GM12891 (cell line): ENCODE measurements around the gene BCKDHA.
"Not testable (repeated sequence)": the region's sequence is repeated elsewhere in the genome, so short reads cannot be mapped to it uniquely, and the experiment has no call there.

Experiments
- DNase-seq: peaks from one replicate; pipeline ENCODE4 v3.0.0; 2011; ENCODE audit warnings: low spot score; ENCODE audit not compliant: insufficient read length
- FAIRE-seq: peaks from 2 replicates; lab custom pipeline; 2011; peaks lifted over from hg19 to GRCh38; lab: Jason Lieb, UNC
- PAX5 ChIP-seq: IDR thresholded peaks from 2 replicates; pipeline ENCODE4 v1.6.1; 2011; ENCODE audit warnings: low read length, moderate library complexity, mild to moderate bottlenecking; ENCODE audit not compliant: insufficient read depth, severe bottlenecking
- POLR2A ChIP-seq: IDR thresholded peaks from 2 replicates; pipeline ENCODE4 v1.6.1; 2011; ENCODE audit warnings: low read depth, low read length, control low read depth
- POLR2AphosphoS5 ChIP-seq: IDR thresholded peaks from 2 replicates; pipeline ENCODE4 v1.6.1; 2011; ENCODE audit warnings: low read depth, low read length, control low read depth
- POU2F2 ChIP-seq: IDR thresholded peaks from 2 replicates; pipeline ENCODE4 v1.6.1; 2011; ENCODE audit warnings: low read depth, mild to moderate bottlenecking, control low read depth, low read length, moderate library complexity
- SPI1 ChIP-seq: IDR thresholded peaks from 2 replicates; pipeline ENCODE4 v1.6.1; 2011; ENCODE audit warnings: low read depth, low read length, control low read depth
- TAF1 ChIP-seq: IDR thresholded peaks from 2 replicates; pipeline ENCODE4 v1.6.1; 2011; ENCODE audit warnings: low read depth, low read length, control low read depth

BCKDHA gene

GRCh38 chr19:41364524-41365391 lies 32.9 kb upstream of the BCKDHA start:
- peak; percentile 33 for FAIRE-seq
- TF ChIP-seq POLR2A (no peak), PAX5 (no peak), SPI1 (peak; percentile 41)
- DNase-seq = no peak

- TF ChIP-seq POLR2A = no peak
- TF ChIP-seq SPI1 = no peak
- no peak for TF ChIP-seq POU2F2
- no peak for TF ChIP-seq PAX5
- TF ChIP-seq TAF1 = no peak
- no peak for DNase-seq
- FAIRE-seq = no peak
Measured at GRCh38 chr19:41366089-41366488, 31.5 kb upstream of the BCKDHA start.

GRCh38 chr19:41367848-41368301 lies 29.7 kb upstream of the BCKDHA start:
- DNase-seq = no peak
- no peak for FAIRE-seq
- TF ChIP-seq TAF1 = no peak
- no peak for TF ChIP-seq POLR2AphosphoS5
- no peak for TF ChIP-seq POLR2A
- TF ChIP-seq POU2F2 = no peak
- no peak for TF ChIP-seq PAX5
- peak; percentile 36; the same call in 1 of the 2 replicates for TF ChIP-seq SPI1

- DNase-seq (no peak), FAIRE-seq (no peak)
- TF ChIP-seq POU2F2 = no peak
- no peak for TF ChIP-seq POLR2A
- TF ChIP-seq TAF1 = no peak
Measured at GRCh38 chr19:41369769-41370168, 27.8 kb upstream of the BCKDHA start.

- not testable (repeated sequence) for DNase-seq
Measured at GRCh38 chr19:41371119-41371518, 26.5 kb upstream of the BCKDHA start.

GRCh38 chr19:41371541-41371940 lies 26.1 kb upstream of the BCKDHA start:
- no peak for DNase-seq
- no peak for FAIRE-seq
- no peak for TF ChIP-seq SPI1
- no peak for TF ChIP-seq POU2F2
- TF ChIP-seq POLR2A = no peak
- no peak for TF ChIP-seq PAX5
- TF ChIP-seq POLR2AphosphoS5 = no peak
- no peak for TF ChIP-seq TAF1

More at GRCh38 chr19:41371119-41371518, 26.5 kb upstream of the BCKDHA start:
- not testable (repeated sequence) for FAIRE-seq

- FAIRE-seq (no peak), DNase-seq (no peak)
- no peak for TF ChIP-seq TAF1
- TF ChIP-seq POU2F2 = no peak
- TF ChIP-seq POLR2AphosphoS5 = no peak
- TF ChIP-seq SPI1 = no peak
- no peak for TF ChIP-seq POLR2A
- TF ChIP-seq PAX5 = no peak
Measured at GRCh38 chr19:41372501-41372900, 25.1 kb upstream of the BCKDHA start.

- FAIRE-seq (no peak), DNase-seq (no peak)
- TF ChIP-seq PAX5 = no peak
- no peak for TF ChIP-seq SPI1
- no peak for TF ChIP-seq TAF1
- TF ChIP-seq POU2F2 = no peak
- no peak for TF ChIP-seq POLR2AphosphoS5
- no peak for TF ChIP-seq POLR2A
Measured at GRCh38 chr19:41373993-41374392, 23.6 kb upstream of the BCKDHA start.

- FAIRE-seq = no peak
Measured at GRCh38 chr19:41376241-41376997, 21.2 kb upstream of the BCKDHA start, which contains the start of gene TMEM91. TMEM91 (plus strand) TSS chr19:41376533; CDS start chr19:41378310, 1,777 bp downstream.

GRCh38 chr19:41376998-41377365 lies 20.6 kb upstream of the BCKDHA start:
- no peak for TF ChIP-seq POLR2AphosphoS5
- no peak for TF ChIP-seq POU2F2
- no peak for TF ChIP-seq POLR2A
- no peak for TF ChIP-seq SPI1
- no peak for TF ChIP-seq PAX5
- no peak for TF ChIP-seq TAF1
- peak; percentile 76 for FAIRE-seq
- DNase-seq = no peak

More at GRCh38 chr19:41376241-41376997, 21.2 kb upstream of the BCKDHA start, which contains the start of gene TMEM91:
- DNase-seq = no peak
- TF ChIP-seq PAX5 (no peak), POLR2A (no peak), TAF1 (no peak), SPI1 (no peak), POU2F2 (no peak), POLR2AphosphoS5 (no peak)
